ENCODE results near the gene SOX1. TPM values are rescaled to one million over a fixed set of nuclear protein-coding genes. Genes with fewer than 3 reads are reported as not detected.

SOX1 gene
- total and polyA plus RNA-seq, 11 donors: not detected

- ATAC-seq: no peak
- H3K27me3 ChIP-seq: peaks cover 73 to 95% (median 86%) of the 10 kb centered on the region in 9 donors
- H3K9me3 ChIP-seq: no peaks in the 10 kb centered on the region
- H3K36me3 ChIP-seq: no peaks in the 10 kb centered on the region
- WGBS, 4 donors: 8 to 21% (median 15%) methylated on average over 2 of the region's 2 CpGs
- H3K4me1 ChIP-seq: peaks cover 0 to 43% (median 6%) of the 10 kb centered on the region in 12 donors
- no peak for DNase-seq
- H3K4me3 ChIP-seq: no peak overlapping the region
- no peak overlapping the region for H3K27ac ChIP-seq
- TF ChIP-seq CTCF (IDR thresholded peaks at IDR 0.05): no peak
- no peak for TF ChIP-seq POLR2A (IDR thresholded peaks at IDR 0.05)
- intact Hi-C loops (cut with DNase I): loop anchor here in 1 of 10 donors (10.0 kb wide), 1 partner anchor 381 kb away; no protein-coding TSS in a partner anchor
These were observed 3.1 kb upstream of the SOX1 start for GRCh38 chr13:112063807-112064206.

- Histone ChIP-seq H3K36me3 (no peaks in the 10 kb centered on the region), H3K9me3 (no peaks in the 10 kb centered on the region), H3K4me1 (peaks cover 0 to 47% (median 7%) of the 10 kb centered on the region in 12 donors), H3K27ac (no peak overlapping the region), H3K27me3 (peaks cover 71 to 95% (median 86%) of the 10 kb centered on the region in 9 donors), H3K4me3 (no peak overlapping the region)
- no peak for DNase-seq
- no peak for TF ChIP-seq POLR2A (IDR thresholded peaks at IDR 0.05)
- TF ChIP-seq CTCF (IDR thresholded peaks at IDR 0.05): no peak
- intact Hi-C loops (cut with DNase I): loop anchor here in 1 of 10 donors (10.0 kb wide), 1 partner anchor 381 kb away; no protein-coding TSS in a partner anchor
- no peak for ATAC-seq
- WGBS, 4 donors: 7 to 13% (median 12%) methylated on average over 7 of the region's 7 CpGs
These were observed 2.7 kb upstream of the SOX1 start for GRCh38 chr13:112064222-112064621.

GRCh38 chr13:112065521-112065866 lies 1.5 kb upstream of the SOX1 start:
- 1 to 5% (median 4%) methylated on average over 11 of the region's 11 CpGs for WGBS, 4 donors
- no peaks in the 10 kb centered on the region for H3K36me3 ChIP-seq
- peaks cover 0 to 47% (median 7%) of the 10 kb centered on the region in 12 donors for H3K4me1 ChIP-seq
- peaks cover 69 to 95% (median 86%) of the 10 kb centered on the region in 9 donors for H3K27me3 ChIP-seq
- H3K27ac ChIP-seq: no peak overlapping the region
- H3K4me3 ChIP-seq: no peak overlapping the region
- no peaks in the 10 kb centered on the region for H3K9me3 ChIP-seq
- no peak for TF ChIP-seq POLR2A (IDR thresholded peaks at IDR 0.05)
- TF ChIP-seq CTCF (IDR thresholded peaks at IDR 0.05): no peak
- intact Hi-C loops (cut with DNase I): loop anchor here in 1 of 10 donors (10.0 kb wide), 1 partner anchor 379 kb away; no protein-coding TSS in a partner anchor
- DNase-seq (no peak), ATAC-seq (no peak)

GRCh38 chr13:112065867-112066623 lies 904 bp upstream of the SOX1 start:
- no peaks in the 10 kb centered on the region for H3K9me3 ChIP-seq
- peak in 1 of 4 donors; percentile 34 for ATAC-seq

More at GRCh38 chr13:112065867-112066623, 904 bp upstream of the SOX1 start:
- H3K27ac ChIP-seq: no peak overlapping the region
- H3K36me3 ChIP-seq: no peaks in the 10 kb centered on the region
- 2 to 6% (median 3%) methylated on average over 33 to 48 of the region's 48 CpGs for WGBS, 4 donors
- intact Hi-C loops (cut with DNase I): loop anchor here in 1 of 10 donors (10.0 kb wide), 1 partner anchor 379 kb away; no protein-coding TSS in a partner anchor
- DNase-seq: no peak
- peak overlapping the region in 11 of 12 donors; percentile 16 to 48 (median 34) for H3K4me3 ChIP-seq
- H3K4me1 ChIP-seq: peaks cover 0 to 43% (median 7%) of the 10 kb centered on the region in 12 donors
- TF ChIP-seq POLR2A (IDR thresholded peaks at IDR 0.05): no peak
- TF ChIP-seq CTCF (IDR thresholded peaks at IDR 0.05): peak in 1 of 12 donors; percentile 6
- H3K27me3 ChIP-seq: peaks cover 71 to 95% (median 86%) of the 10 kb centered on the region in 9 donors

All from heart left ventricle (tissue), 16 donors.